ENCODE measurements around the gene NPM3.

DNA sequence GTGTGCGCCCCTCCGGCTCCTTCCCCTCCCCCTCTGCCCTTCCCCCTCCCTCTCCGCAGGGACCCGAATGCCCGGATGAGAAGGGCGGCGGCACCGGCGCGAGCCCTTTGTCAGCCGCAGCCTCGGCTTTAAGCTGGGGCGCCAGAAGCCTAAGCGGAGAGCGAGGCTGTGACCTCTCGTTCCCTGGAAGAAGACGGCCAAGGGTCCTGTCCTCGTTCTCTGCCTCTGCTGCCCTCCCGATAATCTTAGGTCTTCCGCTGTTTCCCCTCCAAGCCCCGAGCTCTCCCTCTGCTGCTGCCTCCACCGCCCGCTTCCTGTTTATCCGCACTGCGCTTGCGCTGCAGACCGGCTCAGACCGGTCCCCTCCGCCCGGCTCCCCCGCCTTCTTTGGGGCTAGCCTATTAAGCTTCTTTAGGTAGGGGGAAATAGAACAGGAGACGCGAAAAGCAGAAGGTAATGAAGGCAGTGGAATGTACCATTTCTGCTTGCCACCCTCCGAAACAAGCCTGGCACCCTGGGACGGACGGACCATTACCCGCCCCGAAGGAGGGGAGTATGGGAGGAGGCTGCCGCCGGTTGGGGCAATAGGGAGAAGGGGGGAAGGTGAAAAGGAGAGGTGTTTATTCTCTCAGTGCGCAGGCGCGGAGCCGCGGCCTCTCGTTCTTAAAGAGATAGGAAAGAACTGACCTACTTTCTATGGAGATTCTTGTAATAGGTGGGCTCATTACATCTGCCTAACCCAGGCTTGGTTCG, 35.0 kb upstream of the NPM3 start, which contains the start of gene OGA:
- TF ChIP-seq, protein P1, sequence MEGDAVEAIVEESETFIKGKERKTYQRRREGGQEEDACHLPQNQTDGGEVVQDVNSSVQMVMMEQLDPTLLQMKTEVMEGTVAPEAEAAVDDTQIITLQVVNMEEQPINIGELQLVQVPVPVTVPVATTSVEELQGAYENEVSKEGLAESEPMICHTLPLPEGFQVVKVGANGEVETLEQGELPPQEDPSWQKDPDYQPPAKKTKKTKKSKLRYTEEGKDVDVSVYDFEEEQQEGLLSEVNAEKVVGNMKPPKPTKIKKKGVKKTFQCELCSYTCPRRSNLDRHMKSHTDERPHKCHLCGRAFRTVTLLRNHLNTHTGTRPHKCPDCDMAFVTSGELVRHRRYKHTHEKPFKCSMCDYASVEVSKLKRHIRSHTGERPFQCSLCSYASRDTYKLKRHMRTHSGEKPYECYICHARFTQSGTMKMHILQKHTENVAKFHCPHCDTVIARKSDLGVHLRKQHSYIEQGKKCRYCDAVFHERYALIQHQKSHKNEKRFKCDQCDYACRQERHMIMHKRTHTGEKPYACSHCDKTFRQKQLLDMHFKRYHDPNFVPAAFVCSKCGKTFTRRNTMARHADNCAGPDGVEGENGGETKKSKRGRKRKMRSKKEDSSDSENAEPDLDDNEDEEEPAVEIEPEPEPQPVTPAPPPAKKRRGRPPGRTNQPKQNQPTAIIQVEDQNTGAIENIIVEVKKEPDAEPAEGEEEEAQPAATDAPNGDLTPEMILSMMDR (IDR thresholded peaks at IDR 0.05; ENCODE audit: low read depth, low read length, missing input control), result no peak
- TF ChIP-seq, protein P2, sequence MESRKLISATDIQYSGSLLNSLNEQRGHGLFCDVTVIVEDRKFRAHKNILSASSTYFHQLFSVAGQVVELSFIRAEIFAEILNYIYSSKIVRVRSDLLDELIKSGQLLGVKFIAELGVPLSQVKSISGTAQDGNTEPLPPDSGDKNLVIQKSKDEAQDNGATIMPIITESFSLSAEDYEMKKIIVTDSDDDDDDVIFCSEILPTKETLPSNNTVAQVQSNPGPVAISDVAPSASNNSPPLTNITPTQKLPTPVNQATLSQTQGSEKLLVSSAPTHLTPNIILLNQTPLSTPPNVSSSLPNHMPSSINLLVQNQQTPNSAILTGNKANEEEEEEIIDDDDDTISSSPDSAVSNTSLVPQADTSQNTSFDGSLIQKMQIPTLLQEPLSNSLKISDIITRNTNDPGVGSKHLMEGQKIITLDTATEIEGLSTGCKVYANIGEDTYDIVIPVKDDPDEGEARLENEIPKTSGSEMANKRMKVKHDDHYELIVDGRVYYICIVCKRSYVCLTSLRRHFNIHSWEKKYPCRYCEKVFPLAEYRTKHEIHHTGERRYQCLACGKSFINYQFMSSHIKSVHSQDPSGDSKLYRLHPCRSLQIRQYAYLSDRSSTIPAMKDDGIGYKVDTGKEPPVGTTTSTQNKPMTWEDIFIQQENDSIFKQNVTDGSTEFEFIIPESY (IDR thresholded peaks at IDR 0.05), result peak; percentile 95
- TF ChIP-seq, protein P3, sequence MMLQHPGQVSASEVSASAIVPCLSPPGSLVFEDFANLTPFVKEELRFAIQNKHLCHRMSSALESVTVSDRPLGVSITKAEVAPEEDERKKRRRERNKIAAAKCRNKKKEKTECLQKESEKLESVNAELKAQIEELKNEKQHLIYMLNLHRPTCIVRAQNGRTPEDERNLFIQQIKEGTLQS (IDR thresholded peaks at IDR 0.05), result peak; percentile 58
- peak in 1 of 2 donors; percentile 74 for TF ChIP-seq GABPA (IDR thresholded peaks at IDR 0.05 in 1 of 2, conservative IDR thresholded peaks at IDR 0.05 in 1 of 2)
- TF ChIP-seq FOXA1 (IDR thresholded peaks at IDR 0.05), result peak; percentile 57
- TF ChIP-seq, protein P4, sequence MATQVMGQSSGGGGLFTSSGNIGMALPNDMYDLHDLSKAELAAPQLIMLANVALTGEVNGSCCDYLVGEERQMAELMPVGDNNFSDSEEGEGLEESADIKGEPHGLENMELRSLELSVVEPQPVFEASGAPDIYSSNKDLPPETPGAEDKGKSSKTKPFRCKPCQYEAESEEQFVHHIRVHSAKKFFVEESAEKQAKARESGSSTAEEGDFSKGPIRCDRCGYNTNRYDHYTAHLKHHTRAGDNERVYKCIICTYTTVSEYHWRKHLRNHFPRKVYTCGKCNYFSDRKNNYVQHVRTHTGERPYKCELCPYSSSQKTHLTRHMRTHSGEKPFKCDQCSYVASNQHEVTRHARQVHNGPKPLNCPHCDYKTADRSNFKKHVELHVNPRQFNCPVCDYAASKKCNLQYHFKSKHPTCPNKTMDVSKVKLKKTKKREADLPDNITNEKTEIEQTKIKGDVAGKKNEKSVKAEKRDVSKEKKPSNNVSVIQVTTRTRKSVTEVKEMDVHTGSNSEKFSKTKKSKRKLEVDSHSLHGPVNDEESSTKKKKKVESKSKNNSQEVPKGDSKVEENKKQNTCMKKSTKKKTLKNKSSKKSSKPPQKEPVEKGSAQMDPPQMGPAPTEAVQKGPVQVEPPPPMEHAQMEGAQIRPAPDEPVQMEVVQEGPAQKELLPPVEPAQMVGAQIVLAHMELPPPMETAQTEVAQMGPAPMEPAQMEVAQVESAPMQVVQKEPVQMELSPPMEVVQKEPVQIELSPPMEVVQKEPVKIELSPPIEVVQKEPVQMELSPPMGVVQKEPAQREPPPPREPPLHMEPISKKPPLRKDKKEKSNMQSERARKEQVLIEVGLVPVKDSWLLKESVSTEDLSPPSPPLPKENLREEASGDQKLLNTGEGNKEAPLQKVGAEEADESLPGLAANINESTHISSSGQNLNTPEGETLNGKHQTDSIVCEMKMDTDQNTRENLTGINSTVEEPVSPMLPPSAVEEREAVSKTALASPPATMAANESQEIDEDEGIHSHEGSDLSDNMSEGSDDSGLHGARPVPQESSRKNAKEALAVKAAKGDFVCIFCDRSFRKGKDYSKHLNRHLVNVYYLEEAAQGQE (IDR thresholded peaks at IDR 0.05), result peak; percentile 71
